Measurements from ENCODE around the gene IHH. TPM values are rescaled to one million over a fixed set of nuclear protein-coding genes. Genes with fewer than 3 reads are reported as not detected.

The IHH gene
- polyA plus RNA-seq, 1 of the 3 experiments (the other 2 are of a cell fraction), result 0.03 TPM

- TF ChIP-seq CHD2 (IDR thresholded peaks at IDR 0.05; ENCODE audit: low read length, partially characterized antibody) (no peak), SMC3 (IDR thresholded peaks at IDR 0.05; ENCODE audit: low read depth, low read length) (no peak)
Observed at GRCh38 chr2:219106251-219106650, 45.5 kb upstream of the IHH start (continued).

GRCh38 chr2:219104107-219105035 lies 43.6 kb upstream of the IHH start:
- H3K9me3 ChIP-seq, result no peaks in the 10 kb centered on the region
- no peaks in the 10 kb centered on the region for H3K36me3 ChIP-seq (replicated peaks in 1 of 2; ENCODE audit: control insufficient read depth in 1 of 2, insufficient read depth in 2 of 2, low read length in 1 of 2)
- CTCF ChIA-PET, result interaction anchor here (0.5 to 7.7 kb wide), 44 partner anchors 8 to 195 kb away, joined by 3 to 73 read pairs (median 5); partner anchors contain the start of gene IHH
- no peak overlapping the region; a peak in 1 of 4 replicates for H3K4me3 ChIP-seq (ENCODE audit: low read depth in 2 of 2, low read length in 1 of 2)
- no peaks in the 10 kb centered on the region for H3F3A ChIP-seq (replicated peaks; ENCODE audit: insufficient read depth)
- H3K4me1 ChIP-seq (ENCODE audit: control insufficient read depth in 1 of 2, insufficient read depth in 2 of 2, low read depth in 1 of 2, low read length in 1 of 2), result no peaks in the 10 kb centered on the region
- H4K20me1 ChIP-seq (ENCODE audit: insufficient read depth), result no peaks in the 10 kb centered on the region
- H3K27me3 ChIP-seq (ENCODE audit: insufficient read depth), result no peaks in the 10 kb centered on the region
- H3K9me2 ChIP-seq, result no peaks in the 10 kb centered on the region
- 0 out of 2 replicates have a peak, but pooled peaks have one; percentile 21 for TF ChIP-seq SIN3A (IDR thresholded peaks at IDR 0.05; ENCODE audit: borderline replicate concordance, low read depth, low read length)
- no peak for TF ChIP-seq FOSL2 (IDR thresholded peaks at IDR 0.05; ENCODE audit: borderline replicate concordance, low read depth)
- no peak for TF ChIP-seq FOXJ3 (CRISPR knock-in tag; IDR thresholded peaks at IDR 0.05)
- TF ChIP-seq IRF3 (IDR thresholded peaks at IDR 0.05; ENCODE audit: low read depth, low read length), result no peak
- peak; percentile 70 for TF ChIP-seq RAD21 (IDR thresholded peaks at IDR 0.05; ENCODE audit: low read length)
- no peak for TF ChIP-seq NRF1 (IDR thresholded peaks at IDR 0.05; ENCODE audit: low read depth, low read length)
- TF ChIP-seq SMC3 (IDR thresholded peaks at IDR 0.05; ENCODE audit: low read depth, low read length), result peak; percentile 76
- peak; percentile 71 for TF ChIP-seq CTCF (IDR thresholded peaks at IDR 0.05)
- no peak for TF ChIP-seq TCF12 (IDR thresholded peaks at IDR 0.05)
- TF ChIP-seq PBX3 (IDR thresholded peaks at IDR 0.05), result no peak
- no peak overlapping the region for H2AFZ ChIP-seq (ENCODE audit: low read depth)
- POLR2A ChIA-PET, result interaction anchor here (1.0 to 1.6 kb wide), 2 partner anchors 107 to 108 kb away, joined by 3 to 6 read pairs; no protein-coding TSS in a partner anchor
- no peak overlapping the region for H3K9ac ChIP-seq
- H3K4me2 ChIP-seq, result no peak overlapping the region
- 55% methylated on average over 4 of the region's 4 CpGs for WGBS (ENCODE audit: low lambda C conversion rate)
- peak; percentile 66 for DNase-seq
- no peaks in the 10 kb centered on the region for H3K79me2 ChIP-seq (ENCODE audit: insufficient read depth)
- no peak overlapping the region for H3K27ac ChIP-seq (ENCODE audit: low read depth in 2 of 2, low read length in 1 of 2)
